ENCODE measurements around the gene BARHL1.
"Not testable (repeated sequence)": the region's sequence is repeated elsewhere in the genome, so short reads cannot be mapped to it uniquely, and the experiment has no call there.

The BARHL1 gene

GRCh38 chr9:132556714-132557113 is 25.7 kb upstream of the BARHL1 start:
- no peak for DNase-seq (ENCODE audit: low read depth in 2 of 2)

- no peak for DNase-seq (ENCODE audit: low read depth in 2 of 2)
Measured at GRCh38 chr9:132557159-132557558, 25.2 kb upstream of the BARHL1 start.

- DNase-seq (ENCODE audit: low read depth in 2 of 2), result no peak
Measured at GRCh38 chr9:132559711-132560110, 22.7 kb upstream of the BARHL1 start.

GRCh38 chr9:132560616-132561202 is 21.7 kb upstream of the BARHL1 start:
- no peak for DNase-seq (ENCODE audit: low read depth in 2 of 2)

- DNase-seq (ENCODE audit: low read depth in 2 of 2), result no peak
Measured at GRCh38 chr9:132562306-132562573, 20.2 kb upstream of the BARHL1 start.

GRCh38 chr9:132564526-132564925 is 17.9 kb upstream of the BARHL1 start:
- DNase-seq (ENCODE audit: low read depth in 2 of 2), result no peak

GRCh38 chr9:132568787-132569186 is 13.6 kb upstream of the BARHL1 start:
- DNase-seq (ENCODE audit: low read depth in 2 of 2), result not testable (repeated sequence)

GRCh38 chr9:132571806-132572600 is 10.4 kb upstream of the BARHL1 start:
- DNase-seq (ENCODE audit: low read depth in 2 of 2), result no peak

GRCh38 chr9:132572921-132573320 is 9.5 kb upstream of the BARHL1 start:
- DNase-seq (ENCODE audit: low read depth in 2 of 2), result no peak

- DNase-seq (ENCODE audit: low read depth in 2 of 2), result no peak
Measured at GRCh38 chr9:132575005-132575609, 7.3 kb upstream of the BARHL1 start.

GRCh38 chr9:132575811-132576210 is 6.6 kb upstream of the BARHL1 start:
- no peak for DNase-seq (ENCODE audit: low read depth in 2 of 2)

- no peak for DNase-seq (ENCODE audit: low read depth in 2 of 2)
Measured at GRCh38 chr9:132577119-132577518, 5.3 kb upstream of the BARHL1 start.

- DNase-seq (ENCODE audit: low read depth in 2 of 2), result no peak
Measured at GRCh38 chr9:132578367-132578932, 4.0 kb upstream of the BARHL1 start.

GRCh38 chr9:132579427-132579798 is 3.0 kb upstream of the BARHL1 start:
- DNase-seq (ENCODE audit: low read depth in 2 of 2), result no peak

- DNase-seq (ENCODE audit: low read depth in 2 of 2), result no peak
Measured at GRCh38 chr9:132582786-132583583, 579 bp downstream of the BARHL1 start.

GRCh38 chr9:132583584-132584304 is 1.3 kb downstream of the BARHL1 start:
- no peak for DNase-seq (ENCODE audit: low read depth in 2 of 2)

GRCh38 chr9:132584601-132585560 is 2.5 kb downstream of the BARHL1 start:
- DNase-seq (ENCODE audit: low read depth in 2 of 2), result no peak

- no peak for DNase-seq (ENCODE audit: low read depth in 2 of 2)
Measured at GRCh38 chr9:132585954-132586829, 3.8 kb downstream of the BARHL1 start.

- DNase-seq (ENCODE audit: low read depth in 2 of 2), result no peak
Measured at GRCh38 chr9:132586830-132587591, 4.6 kb downstream of the BARHL1 start.
